ENCODE results near the gene OPCML.

DNA sequence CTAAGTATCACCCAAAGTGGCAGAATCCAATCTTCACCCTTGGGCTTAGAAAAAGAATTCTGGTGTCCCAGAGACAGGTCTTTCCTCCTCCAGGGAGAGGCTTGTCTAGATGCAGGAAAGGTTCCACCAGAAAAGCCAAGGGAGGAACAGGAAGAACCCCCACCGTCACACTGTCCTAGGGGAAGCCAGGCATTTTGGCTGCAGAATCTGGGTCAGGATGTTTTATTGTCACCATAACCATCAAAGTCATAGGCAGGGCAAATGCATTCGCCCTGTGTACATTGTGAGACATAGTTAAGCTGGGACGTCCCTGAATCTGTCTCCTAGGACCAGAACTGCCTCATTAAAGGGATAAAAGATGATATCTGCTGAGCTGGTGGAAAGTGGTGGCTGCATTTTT, 590.5 kb downstream of the OPCML start:
- TF ChIP-seq, protein P1, sequence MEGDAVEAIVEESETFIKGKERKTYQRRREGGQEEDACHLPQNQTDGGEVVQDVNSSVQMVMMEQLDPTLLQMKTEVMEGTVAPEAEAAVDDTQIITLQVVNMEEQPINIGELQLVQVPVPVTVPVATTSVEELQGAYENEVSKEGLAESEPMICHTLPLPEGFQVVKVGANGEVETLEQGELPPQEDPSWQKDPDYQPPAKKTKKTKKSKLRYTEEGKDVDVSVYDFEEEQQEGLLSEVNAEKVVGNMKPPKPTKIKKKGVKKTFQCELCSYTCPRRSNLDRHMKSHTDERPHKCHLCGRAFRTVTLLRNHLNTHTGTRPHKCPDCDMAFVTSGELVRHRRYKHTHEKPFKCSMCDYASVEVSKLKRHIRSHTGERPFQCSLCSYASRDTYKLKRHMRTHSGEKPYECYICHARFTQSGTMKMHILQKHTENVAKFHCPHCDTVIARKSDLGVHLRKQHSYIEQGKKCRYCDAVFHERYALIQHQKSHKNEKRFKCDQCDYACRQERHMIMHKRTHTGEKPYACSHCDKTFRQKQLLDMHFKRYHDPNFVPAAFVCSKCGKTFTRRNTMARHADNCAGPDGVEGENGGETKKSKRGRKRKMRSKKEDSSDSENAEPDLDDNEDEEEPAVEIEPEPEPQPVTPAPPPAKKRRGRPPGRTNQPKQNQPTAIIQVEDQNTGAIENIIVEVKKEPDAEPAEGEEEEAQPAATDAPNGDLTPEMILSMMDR (conservative IDR thresholded peaks at IDR 0.05 in 1 of 2, IDR thresholded peaks at IDR 0.05 in 1 of 2; ENCODE audit: low read depth in 1 of 2, low read length in 2 of 2): no peak
- TF ChIP-seq EZH2 (IDR thresholded peaks at IDR 0.05; ENCODE audit: low read length, missing control alignments): no peak
